ENCODE measurements around the gene USP25. TPM values are rescaled to one million over a fixed set of nuclear protein-coding genes. Genes with fewer than 3 reads are reported as not detected.

USP25 gene
- total and polyA plus RNA-seq, 9 of the 15 experiments (the other 6 are each of a cell fraction or from before 2014, with no cell fraction given): 7.8 to 44.9 (median 31.4) TPM

GRCh38 chr21:15826147-15826780, 96.5 kb downstream of the USP25 start (continued):
- TF ChIP-seq NR2C2 (CRISPR knock-in tag; IDR thresholded peaks at IDR 0.05) (no peak), NR2C2 (tag; IDR thresholded peaks at IDR 0.05) (no peak), ZNF316 (IDR thresholded peaks at IDR 0.05) (peak; percentile 52), ZEB2 (IDR thresholded peaks at IDR 0.05) (no peak), REST (IDR thresholded peaks at IDR 0.05; ENCODE audit: borderline replicate concordance) (peak; percentile 69; the same call in 1 of the 2 replicates), REST (CRISPR knock-in tag; IDR thresholded peaks at IDR 0.05; ENCODE audit: low read depth) (no peak), SMC3 (conservative IDR thresholded peaks at IDR 0.05; ENCODE audit: insufficient read depth, low read depth, low read length) (0 out of 2 replicates have a peak, but pooled peaks have one; percentile 19), DEAF1 (CRISPR knock-in tag; IDR thresholded peaks at IDR 0.05) (peak; percentile 68), BRF1 (IDR thresholded peaks at IDR 0.05; ENCODE audit: borderline replicate concordance, extremely low read depth, insufficient read length) (no peak), RAD21 (CRISPR knock-in tag; conservative IDR thresholded peaks at IDR 0.05 in 1 of 2, IDR thresholded peaks at IDR 0.05 in 1 of 2) (peak; percentile 68 to 83), CREM (IDR thresholded peaks at IDR 0.05; ENCODE audit: low read depth) (peak; percentile 38; the same call in 1 of the 2 replicates), CREB5 (CRISPR knock-in tag; IDR thresholded peaks at IDR 0.05) (no peak), ZNF518B (CRISPR knock-in tag; IDR thresholded peaks at IDR 0.05) (no peak)
